Lower leg skin (tissue), 4 donors: ENCODE data around the gene LGALS12. TPM values are rescaled to one million over a fixed set of nuclear protein-coding genes. Genes with fewer than 3 reads are reported as not detected.

ENCODE experiments used
- DNase-seq, 2 donors: peaks; one replicate each; pipeline ENCODE4 v3.0.0-alpha.2; 2019; ENCODE audit warnings: low spot score in 2 of 2
- H3K4me3 ChIP-seq: fragments of 200-600 bp; sonication (generic); 2 replicates; pipeline ENCODE4 v1.5.1; 2017; ENCODE audit warnings: mild to moderate bottlenecking, low read depth; ENCODE audit not compliant: poor library complexity, severe bottlenecking
- CTCF ChIP-seq, 3 donors: fragments of 450-650 bp; IDR thresholded peaks; one replicate each; pipeline ENCODE4 v1.5.1; 2016; ENCODE audit warnings: antibody characterized with exemption in 3 of 3, mild to moderate bottlenecking in 3 of 3, moderate library complexity in 2 of 3
- POLR2A ChIP-seq, 2 donors: fragments of 450-650 bp; IDR thresholded peaks; one replicate each; pipeline ENCODE4 v1.6.1; 2016 to 2017; ENCODE audit warnings: antibody characterized with exemption in 2 of 2, mild to moderate bottlenecking in 1 of 2, moderate library complexity in 1 of 2
- WGBS, 2 donors: methylation state at CpG; one replicate each; pipeline ENCODE4 v1.1.5; 2018; 5-methylcytosine and 5-hydroxymethylcytosine counted together
- intact Hi-C: fragments of 100-400 bp; cut with DNase I; formaldehyde crosslinking; loops from one replicate; pipeline ENCODE4 v1.15.0; 2023; ENCODE audit warnings: low total_unique reads
- total RNA-seq, 4 donors: library from RNA; depleted of rRNA; stranded (reverse); fragments of >200 nt; gene quantifications; one replicate each; pipeline ENCODE4 v1.1.0, GENCODE V29; 2016

LGALS12 gene
- total RNA-seq, 4 donors from 2014 or later = 0.17 to 2.5 (median 0.84) TPM; not detected in 1

DNA sequence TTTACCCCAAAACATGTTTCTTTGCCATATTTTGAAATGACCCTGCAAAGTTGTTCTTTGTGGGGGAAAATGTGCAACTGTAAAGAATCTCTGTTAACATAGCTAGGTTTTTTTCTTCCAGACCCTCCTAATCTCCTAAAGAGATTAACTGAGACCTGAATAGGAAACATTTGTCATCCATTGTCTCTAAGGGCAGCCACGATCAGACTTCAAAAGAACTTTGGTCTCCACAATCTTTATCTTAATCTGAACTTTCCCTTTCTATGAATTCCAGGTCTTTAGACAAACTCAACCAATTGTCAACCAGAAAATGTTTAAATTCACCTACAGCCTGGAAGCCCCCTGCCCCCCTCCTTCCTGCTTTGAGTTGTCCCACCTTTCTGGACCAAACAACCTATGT lies 4.6 kb upstream of the LGALS12 start:
- DNase-seq = no peak
- intact Hi-C loops = no loop called here
- 41 to 53% methylated on average over 1 of the region's 1 CpG for WGBS, 2 donors
- TF ChIP-seq POLR2A (IDR thresholded peaks at IDR 0.05) = no peak
- TF ChIP-seq CTCF (IDR thresholded peaks at IDR 0.05) = no peak
- H3K4me3 ChIP-seq = no peak overlapping the region

- DNase-seq = no peak
- intact Hi-C loops = no loop called here
- TF ChIP-seq CTCF (IDR thresholded peaks at IDR 0.05) (no peak), POLR2A (IDR thresholded peaks at IDR 0.05) (no peak)
- 66 to 68% methylated on average over 2 of the region's 2 CpGs for WGBS, 2 donors
- H3K4me3 ChIP-seq = no peak overlapping the region
These were observed 3.5 kb upstream of the LGALS12 start for GRCh38 chr11:63502252-63502820.

DNA sequence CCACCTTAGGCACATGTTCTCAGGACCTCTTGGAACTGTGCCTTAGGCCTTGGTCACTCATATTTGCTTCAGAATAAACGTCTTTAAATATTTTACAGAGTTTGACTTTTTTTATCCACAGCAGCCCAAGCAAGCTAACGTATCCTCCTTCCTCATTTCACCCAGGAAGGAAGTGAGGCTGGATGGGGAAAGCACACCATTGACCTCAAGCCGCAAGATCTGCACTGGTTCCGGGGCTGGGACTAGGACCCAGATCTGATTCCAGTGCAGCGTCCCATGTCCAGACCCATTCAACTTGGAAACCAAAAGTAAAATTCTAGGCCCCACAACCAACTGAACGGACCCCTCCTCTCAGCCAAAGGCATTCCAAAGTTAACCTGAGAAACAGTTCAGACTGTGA lies 2.4 kb upstream of the LGALS12 start:
- WGBS, 2 donors = 77 to 87% methylated on average over 6 of the region's 6 CpGs
- H3K4me3 ChIP-seq = no peak overlapping the region
- no peak for TF ChIP-seq CTCF (IDR thresholded peaks at IDR 0.05)
- TF ChIP-seq POLR2A (IDR thresholded peaks at IDR 0.05) = no peak
- DNase-seq = no peak
- intact Hi-C loops = no loop called here

- WGBS, 2 donors = 87 to 90% methylated on average over 1 of the region's 1 CpG
- no peak for DNase-seq
- intact Hi-C loops = no loop called here
- H3K4me3 ChIP-seq = no peak overlapping the region
- TF ChIP-seq POLR2A (IDR thresholded peaks at IDR 0.05) (no peak), CTCF (IDR thresholded peaks at IDR 0.05) (no peak)
These were observed 1.8 kb upstream of the LGALS12 start for GRCh38 chr11:63504054-63504453.

GRCh38 chr11:63504933-63505586 lies 824 bp upstream of the LGALS12 start:
- TF ChIP-seq CTCF (IDR thresholded peaks at IDR 0.05) (no peak), POLR2A (IDR thresholded peaks at IDR 0.05) (no peak)
- intact Hi-C loops = no loop called here
- 64 to 71% methylated on average over 4 of the region's 4 CpGs for WGBS, 2 donors
- no peak overlapping the region for H3K4me3 ChIP-seq
- no peak for DNase-seq

DNA sequence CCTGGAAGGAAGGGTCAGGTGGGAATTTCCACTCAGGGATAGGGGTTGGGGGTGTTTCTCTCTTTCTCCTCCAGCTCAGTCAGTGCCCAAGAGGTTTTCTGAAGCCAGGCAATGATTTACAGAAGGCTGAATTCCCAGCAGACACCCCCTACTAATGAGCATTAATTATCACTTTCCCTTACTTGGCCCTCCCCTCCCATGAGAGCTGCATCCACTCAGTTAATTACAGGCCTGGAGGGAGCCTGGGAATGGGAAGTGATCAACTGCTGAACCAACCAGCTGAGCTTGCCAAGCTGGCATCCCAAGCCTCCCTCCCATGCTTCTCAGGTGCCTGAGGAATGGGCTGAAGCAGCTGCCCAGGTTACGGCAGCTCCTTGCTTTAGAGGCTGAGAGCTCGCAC lies 992 bp downstream of the LGALS12 start:
- WGBS, 2 donors = 63 to 93% methylated on average over 2 of the region's 2 CpGs
- TF ChIP-seq CTCF (IDR thresholded peaks at IDR 0.05) (no peak), POLR2A (IDR thresholded peaks at IDR 0.05) (no peak)
- no peak for DNase-seq
- H3K4me3 ChIP-seq = no peak overlapping the region
- intact Hi-C loops = no loop called here
